Activated effector memory CD4-positive, alpha-beta T cell treated with Interleukin-2 at 50 U/mL for 16 hours (primary cell): Measurements from ENCODE around the gene RPL19.
A peak's percentile ranks its signal among the peaks of the same experiment; 100 is the strongest.
"Not testable (repeated sequence)": the region's sequence is repeated elsewhere in the genome, so short reads cannot be mapped to it uniquely, and the experiment has no call there.

ENCODE experiments used
- DNase-seq: peaks from one replicate; pipeline ENCODE4 v3.0.0-alpha.2; 2020

RPL19 gene

DNA sequence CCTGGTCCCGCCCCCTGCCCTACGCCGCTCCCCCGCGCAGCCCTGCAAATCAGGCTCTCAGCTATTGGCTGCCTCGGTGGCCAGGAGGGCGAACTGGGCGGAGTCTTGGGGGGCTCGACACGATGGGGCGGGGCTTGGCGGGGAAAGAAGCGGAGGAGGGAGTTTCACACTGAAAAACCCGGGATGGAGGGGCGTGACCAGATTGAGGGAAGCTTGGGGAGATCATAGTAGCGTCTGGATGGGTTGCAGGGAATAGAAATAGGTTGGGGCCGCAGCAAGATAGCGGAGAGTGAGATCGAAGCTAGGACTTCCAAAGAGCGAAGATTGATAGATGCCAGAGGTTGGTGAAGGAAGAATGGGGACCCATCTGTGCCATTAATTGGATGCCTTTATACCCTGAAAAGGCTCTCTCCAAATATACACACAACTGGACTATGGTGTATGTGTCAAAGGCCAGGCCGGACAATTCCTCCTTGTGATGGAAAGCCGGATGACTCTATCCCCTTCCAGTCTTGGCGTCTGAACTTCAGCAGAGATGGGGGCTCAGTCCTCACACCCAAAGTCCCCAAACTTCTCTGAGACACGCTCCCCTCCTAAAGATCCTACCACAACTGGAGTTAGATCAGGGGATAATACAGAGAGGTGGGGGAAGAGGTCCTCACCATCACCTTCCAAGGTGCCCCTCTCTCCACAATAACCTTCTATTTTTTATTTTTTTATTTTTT is 26.0 kb downstream of the RPL19 start:
- no peak for DNase-seq

DNA sequence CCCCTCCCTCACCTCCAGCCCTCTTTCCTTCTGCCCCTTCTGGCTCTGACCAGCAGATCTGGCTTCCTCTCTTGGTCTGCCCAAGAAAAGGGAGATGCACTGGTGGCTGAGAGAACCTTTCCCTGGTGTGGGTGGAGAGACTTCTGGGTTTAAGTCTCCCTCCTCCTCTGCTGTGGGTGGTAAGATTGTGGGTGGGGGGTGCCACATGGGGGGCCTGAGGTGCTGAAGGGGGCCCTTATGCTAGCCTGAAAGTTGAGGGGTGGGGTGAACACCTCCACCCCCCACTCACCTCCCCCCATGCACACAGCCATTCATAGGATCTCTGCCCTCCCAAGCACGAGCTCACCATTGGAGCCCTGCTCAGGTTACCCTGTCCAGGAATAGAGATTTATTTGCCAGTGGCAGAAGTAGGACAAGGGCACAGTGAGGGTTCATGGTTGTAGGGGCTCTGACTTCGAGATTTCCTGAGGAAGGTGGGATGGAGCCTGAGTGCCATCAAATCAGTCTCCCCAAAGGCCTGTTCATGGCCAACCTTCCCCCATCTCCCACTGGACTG is 27.4 kb downstream of the RPL19 start:
- DNase-seq: no peak

DNA sequence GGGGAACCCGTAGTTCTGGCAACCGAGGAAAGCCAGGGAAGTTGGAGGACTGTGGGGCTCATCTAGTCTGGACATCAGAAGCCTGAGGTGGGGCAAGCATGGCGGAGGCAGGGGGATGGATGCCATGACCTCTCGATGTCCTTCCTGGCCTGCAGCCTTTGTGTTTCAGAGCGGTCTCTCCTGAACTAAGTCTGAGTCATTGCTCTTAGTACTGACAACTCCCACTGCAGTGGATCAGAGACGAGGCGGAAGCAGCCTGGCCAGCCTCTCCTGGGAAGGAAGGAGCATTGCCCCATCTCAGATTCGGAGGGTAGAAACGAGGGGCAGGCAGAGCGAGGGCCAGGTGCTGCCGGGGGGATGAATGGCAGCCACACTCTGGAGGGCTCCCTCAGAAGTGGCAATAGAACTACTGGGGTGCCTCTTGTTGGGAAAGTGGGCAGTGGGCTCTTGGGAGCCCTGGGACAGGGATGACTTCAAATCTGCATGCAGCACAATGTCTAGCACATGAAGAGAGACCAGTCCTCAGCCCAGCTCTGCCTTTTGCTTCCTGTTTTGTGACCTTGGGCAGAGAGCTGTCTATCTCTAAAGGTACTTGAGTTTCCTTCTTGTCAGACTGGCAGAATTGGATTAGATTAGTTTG is 29.3 kb downstream of the RPL19 start:
- DNase-seq: no peak

DNA sequence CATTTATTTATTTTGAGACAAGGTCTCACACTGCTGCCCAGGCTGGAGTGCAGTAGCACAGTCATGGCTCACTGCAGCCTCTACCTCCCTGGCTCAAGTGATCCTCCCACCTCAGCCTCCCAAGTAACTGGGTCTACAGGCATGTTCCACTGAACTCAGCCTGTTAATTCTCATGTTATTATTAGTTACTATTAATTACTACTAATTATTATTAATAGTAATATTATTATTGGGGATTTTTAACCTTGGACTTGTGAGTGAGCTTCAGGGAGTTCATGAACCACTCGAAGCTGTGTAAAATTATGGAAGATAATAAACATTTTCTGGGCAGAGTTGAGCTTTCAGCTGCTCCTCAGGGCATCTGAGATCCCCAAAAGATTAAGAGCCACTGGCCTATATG is 30.3 kb downstream of the RPL19 start:
- no peak for DNase-seq

DNA sequence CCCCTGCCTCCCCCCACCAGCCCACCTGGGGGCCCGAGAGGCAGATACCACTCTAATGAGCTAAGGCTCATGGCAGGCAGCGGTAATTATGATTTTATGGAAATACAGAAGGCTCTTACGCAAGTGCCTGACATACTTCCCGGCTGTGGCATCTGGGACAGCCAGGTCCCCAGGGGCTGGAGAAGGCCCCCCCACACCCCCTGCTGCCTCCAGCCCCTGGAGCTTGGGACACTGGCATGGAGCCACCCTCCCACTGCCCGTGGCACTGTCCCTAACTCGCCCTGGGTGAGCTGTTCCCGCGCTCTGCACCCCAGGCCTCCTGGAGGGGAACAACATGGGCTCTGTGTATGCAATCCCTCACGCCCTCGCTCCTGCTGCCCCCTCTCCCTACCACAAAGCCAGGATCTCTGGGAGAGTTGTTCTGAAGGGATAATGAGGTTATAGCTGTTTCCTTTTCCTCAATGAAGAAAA is 31.0 kb downstream of the RPL19 start:
- DNase-seq: no peak

DNA sequence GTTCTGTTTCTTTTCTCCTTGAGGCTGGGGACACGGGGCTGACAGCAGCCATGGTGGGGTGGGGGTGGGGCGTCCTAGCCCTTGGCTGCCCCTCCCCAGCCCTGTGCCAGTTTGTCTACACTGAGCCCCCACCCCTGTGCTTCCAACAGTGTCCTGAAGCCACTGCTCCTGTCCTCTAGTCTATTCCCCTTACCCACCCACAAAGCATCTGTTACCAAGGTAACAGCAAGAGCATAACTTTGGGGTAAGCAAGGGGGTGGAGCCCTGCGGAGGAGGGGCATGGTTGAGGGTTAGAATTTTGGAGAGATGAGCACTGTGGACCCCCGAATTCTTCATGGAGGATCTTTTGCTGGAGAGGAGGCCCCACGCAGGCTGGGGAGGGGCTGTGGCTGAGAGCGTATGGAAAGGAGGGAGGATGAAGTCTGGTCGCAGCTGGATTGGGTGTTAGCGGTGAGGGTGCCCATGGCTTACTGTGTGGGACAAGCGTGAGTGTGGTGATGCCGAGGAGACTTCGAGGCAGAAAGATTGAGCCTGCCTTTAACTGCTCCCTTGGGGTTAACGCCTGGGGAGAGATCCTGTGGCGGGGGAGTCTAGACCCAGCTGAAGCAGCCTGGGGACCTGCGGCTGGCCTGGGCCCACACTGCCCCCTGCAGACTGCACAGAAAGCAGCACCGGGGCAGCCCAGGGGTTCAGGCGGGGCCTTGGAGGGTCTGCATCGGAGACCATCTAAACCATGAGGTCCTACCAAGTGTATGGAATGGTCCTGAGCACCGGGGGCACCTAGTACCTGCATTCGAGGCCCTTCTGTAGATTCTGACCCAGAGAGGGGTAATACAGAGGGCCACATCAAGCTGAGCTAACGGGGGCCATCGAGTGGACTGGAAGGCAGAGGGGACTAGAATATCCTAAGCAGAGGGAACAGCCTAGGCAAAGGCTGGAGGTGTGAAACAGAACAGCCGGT is 31.8 kb downstream of the RPL19 start:
- peak; percentile 25 for DNase-seq

DNA sequence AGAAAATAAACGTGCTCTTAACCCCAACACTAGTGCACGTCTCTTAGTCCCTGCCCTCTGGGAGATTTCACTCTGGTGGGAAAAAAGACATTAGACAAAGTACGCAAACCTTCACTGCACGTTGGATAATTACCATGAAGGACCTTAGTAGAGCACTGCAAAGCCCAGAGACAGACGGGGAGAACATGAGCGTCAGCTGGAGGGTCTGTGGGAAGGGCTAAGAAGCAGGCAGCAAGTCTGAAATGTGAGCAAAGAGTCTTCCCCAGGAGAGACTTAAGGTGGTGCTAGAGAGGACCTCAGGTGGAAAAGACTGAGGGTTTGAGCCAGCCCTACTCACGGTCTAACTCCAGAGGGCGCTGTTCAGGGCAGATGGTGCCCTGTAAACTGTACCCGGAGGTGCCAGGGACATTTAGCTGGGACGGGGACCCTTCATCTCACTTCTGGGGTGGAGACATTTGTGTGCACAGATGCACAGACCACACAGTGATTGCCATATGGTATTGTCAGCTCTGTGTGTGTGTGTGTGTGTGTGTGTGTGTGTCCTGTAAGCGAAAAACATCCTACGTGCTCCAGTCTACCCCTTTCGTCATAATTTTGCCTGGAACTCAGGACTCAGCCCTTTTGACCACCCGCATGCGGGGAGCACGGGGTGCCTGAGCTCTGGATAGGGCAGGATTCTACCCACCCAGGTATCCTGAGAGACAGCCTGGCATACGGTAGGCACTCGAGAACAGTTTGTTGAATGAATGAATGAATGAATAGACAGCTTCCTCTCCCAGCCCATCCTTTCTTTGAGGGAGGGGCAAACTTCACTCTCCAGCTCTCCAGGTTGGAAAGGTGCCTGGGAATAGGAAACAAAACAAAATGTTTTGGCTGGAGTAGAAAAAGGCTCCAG is 35.7 kb downstream of the RPL19 start:
- DNase-seq: peak; percentile 21

DNA sequence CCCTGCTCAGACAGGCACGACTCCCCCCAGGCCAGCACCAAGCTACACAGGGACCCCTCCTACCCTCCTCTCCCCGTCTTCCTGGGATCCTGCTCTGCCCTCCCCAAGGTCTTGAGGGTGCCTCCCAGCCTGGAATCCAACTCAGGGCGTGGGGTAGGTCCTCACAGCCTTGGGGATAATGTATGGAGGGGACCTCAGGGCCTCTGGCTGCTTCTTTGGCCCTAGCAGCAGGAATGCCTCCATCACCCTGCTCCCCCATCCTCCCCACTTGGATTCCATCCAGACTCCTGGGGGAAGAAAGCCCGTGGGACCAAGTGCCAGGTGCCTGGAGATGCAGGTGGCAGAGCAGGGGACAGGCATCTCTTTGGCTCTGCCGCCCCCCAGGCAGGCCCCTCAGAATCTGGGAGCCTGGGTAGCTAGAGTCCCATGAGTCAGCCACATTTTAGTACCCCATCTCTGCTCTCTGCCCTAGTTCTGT is 36.4 kb downstream of the RPL19 start:
- no peak for DNase-seq

DNA sequence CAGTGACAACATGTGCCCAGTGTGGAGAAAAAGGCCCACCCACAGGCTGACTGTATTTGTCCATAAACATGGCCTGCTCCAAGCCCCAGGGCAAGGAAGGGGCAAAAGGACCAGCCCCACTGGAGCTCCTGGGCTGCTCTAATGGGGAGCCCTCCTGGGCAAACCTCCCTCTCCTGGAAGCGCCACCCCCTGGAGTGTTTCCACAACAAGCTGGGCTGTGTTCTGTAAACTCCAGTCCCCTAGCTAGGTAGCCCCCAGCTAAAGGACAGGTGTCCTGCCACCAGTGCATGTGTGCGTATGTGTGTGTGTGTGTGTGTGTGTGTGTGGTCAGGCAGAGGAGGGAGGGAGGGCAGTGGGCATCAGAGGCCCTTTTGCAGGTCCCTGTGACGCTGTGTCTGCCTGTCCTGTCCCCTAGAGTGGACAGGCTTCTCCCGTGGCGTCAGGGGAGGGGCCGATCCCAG is 36.9 kb downstream of the RPL19 start:
- no peak for DNase-seq

DNA sequence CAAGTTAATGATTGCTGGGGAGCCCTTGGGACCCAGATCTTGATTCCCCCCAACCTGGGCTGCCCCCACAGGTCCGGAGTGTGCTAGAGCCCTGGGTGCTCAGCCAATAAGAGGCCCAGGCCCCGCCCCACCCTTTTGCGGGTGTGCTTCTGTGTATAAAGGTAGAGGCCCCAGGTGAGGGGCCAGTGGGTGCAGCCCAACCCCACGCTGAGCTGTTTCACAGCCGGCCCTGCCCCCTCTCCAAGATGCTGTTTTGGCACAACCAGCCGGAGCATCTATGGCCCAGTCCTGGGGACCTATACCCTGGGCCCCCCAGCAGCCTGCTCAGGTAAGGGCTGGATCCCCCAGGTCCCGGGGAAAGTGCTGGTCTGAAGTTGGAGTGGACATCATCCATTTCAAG is 37.5 kb downstream of the RPL19 start:
- DNase-seq: no peak

DNA sequence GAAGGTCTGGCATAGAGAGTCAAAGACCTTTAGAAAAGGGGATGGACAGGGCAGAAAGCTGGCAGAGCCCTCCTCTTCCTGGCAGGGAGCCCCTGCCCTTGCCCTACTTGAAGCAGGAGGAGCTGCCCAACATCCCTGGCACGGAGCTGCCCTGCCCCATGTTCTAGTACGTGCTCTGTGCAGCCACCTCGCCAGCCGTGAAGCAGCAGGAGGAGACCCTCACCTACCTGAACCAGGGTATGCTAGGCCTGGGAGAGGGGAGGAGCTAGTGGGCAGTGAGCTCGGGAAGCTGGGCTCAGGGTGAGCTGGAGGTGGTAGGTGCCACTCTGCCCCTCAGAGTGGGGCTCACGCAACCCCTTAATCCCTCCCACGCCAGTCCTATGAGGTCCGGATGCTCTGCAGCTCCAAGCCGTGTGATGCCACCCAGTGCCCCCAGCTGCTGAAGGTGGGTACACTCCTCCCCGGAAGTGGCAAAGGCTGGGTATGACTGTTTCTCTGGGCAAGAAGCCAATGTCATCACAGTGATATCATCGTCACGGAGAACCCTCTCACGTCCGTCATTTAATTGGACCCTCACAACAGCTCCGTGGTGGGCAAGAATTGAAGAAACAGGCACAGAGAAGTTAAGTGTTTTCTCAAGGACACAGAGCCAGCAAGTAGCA is 38.4 kb downstream of the RPL19 start:
- peak; percentile 78 for DNase-seq

DNA sequence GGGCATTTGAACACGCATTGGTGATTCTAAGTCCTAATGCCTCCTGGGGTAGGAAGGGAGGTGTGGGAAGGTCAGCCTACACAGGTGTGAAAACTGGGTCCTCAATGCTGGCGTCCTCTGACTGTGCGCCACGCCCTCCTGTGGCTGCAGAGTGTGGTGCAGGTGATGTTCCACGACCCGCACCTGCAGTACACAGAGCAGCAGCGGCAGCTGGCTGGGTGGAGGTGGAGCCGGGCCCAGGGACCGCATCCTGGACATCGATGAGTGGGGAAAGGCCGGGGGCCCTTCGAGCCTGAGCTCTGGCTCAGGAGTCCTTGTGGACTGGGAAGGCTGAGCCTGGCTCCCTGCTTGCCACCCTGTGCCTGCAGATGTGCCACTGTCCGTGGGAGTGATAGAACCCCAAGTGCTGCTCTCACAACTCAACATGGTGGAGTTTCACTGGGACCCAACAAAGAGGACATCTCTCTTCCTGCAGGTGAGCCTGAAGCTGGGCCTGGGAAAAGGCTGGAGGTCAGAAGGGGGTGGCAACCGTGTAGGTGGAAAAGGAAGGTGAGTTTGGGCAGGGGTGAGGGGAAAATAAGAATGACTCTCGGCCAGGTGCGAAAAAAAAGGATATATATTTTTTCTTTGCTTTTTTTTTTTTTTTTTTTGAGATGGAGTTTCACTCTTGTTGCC is 39.7 kb downstream of the RPL19 start:
- DNase-seq: peak; percentile 63

DNA sequence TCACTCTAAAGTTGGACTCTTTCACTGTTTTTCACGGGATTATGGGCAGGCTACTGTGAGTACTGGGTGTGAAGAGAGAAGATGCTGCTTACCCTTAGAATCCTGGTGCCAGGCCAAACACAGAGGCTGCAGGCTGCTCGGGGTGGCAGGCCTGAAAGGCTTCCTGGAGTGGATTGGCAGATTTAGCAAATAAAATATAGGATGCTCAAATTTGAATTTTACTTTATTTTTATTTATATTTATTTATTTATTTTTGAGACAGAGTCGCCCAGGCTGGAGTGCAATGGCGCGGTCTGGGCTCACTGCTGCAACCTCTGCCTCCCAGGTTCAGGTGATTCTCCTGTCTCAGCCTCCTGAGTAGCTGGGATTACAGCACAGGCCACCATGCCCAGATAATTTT is 40.5 kb downstream of the RPL19 start:
- no peak for DNase-seq

DNA sequence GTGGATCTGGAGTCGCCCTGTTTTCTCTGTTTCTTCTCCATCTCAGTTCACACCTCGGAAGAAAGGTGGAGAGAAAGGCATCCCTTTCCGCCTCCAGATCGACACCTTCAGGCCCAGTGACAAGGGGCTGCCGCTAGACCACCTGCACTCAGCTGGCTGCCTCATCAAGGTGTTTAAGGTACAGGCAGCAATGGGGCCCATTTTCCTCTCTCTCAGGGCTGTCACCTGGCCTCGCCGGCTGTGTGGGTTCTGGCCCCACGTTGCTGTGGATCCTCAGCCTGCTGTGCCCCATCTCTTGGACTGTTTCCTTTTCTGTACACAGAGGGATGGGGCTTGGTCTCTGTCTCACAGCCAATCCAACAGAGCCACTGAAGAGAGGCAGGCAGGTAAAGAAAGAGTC is 43.1 kb downstream of the RPL19 start:
- no peak for DNase-seq

DNA sequence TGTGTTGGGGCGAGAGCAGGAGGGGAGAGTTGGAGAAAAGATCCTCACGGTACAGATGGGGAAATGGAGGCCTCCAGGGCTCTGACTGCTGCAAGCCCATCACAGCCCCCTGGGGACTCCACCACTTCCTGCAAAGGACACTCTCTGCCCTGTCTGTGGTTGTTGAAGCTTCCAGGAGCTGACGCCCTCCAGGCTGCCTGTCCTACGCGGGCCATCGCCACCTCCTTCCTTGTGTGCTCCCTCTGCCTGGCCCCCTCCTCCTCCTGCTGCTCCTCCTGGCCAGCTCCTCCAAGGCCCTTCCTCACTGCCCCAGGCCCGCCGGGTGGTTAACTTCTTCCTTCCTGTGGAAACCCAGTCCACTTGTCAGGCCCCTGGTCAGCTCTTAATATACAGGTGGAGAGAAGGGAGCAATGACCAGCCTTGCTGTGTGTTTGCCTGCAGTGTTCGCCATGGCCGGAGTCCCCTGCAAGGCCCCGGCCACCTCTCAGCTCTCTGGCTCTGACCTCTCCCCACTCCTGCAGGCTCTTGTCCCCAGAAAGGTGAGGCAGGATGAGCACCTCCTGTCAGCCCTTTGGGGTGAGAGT is 44.0 kb downstream of the RPL19 start:
- no peak for DNase-seq

DNA sequence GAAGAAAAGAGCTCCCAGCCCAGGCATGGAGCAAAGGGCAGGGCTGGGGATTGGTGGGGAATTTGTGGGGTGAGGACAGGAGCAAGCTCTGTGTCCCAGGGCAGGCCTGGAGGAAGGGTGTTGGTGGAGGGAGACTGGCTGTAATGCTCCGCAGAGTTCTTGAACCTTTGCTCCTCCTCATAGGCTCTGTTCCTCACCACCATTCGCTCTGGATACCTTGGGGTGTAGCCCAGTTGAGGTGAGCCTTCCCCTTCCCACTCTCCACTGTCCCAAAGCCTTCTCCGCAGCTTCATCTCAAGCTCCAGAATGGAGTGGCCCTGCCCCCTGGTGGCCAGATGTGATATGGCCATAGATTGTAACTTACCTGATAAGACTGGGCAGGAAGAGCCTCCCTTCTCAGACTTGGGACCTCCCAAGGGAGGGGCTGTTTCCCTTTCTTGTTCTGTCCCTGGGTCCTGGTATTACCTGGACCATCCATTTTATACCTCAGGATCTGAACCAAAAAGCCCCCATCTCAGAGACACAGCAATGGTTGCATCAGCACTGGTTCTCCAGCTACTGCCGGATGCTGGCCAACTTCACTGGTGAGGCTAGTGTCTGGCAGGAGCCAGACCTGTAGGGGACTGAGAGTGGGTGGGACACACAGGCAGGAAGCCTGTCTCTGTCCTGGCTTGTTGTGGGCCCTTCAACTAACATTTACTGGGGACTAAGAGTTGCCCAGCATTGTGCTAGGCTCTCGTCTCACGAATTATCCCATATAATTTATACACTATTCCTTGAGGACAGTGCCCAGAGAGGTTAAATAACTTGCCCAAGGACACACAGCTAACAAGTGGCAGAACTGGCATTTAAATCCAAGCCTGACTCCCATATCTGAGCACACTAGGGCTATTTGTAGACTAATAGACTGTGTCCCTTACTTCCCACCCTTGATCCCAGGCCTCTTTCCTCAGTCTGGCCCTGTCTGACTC is 44.8 kb downstream of the RPL19 start:
- DNase-seq: peak; percentile 72

DNA sequence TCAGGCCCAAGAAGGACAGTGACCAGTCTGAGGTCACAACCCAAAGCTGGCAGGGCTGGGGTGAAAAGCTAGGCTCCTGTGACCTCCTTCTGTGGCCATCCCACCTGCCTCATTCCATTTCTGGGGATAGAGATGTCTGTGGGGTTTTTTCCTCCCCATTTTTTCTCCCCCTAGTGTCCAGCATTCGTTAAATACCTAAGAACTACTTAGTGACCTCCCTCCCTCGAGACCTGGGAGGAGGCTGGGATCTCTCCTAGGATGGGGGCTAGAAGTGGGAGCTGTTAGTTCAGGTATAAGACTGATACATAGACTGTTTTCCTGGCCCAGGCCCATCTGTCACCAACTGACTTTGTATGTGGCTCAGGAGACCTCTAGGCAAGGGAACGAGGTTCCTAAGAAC is 46.2 kb downstream of the RPL19 start:
- no peak for DNase-seq

DNA sequence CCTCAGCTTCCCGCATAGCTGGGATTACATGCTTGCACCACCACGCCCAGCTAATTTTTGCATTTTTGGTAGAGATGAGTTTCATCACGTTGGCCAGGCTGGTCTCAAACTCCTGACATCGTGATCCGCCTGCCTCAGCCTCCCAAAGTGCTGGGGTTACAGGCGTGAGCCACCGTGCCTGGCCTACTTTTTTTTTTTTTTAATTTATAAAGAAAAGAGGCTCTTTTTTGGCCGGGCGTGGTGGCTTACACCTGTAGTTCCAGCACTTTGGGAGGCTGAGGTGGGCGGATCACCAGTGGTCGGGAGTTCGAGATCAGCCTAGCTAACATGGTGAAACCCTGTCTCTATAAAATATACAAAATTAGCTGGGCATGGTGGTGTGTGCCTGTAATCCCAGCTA is 50.0 kb downstream of the RPL19 start:
- DNase-seq: not testable (repeated sequence)

DNA sequence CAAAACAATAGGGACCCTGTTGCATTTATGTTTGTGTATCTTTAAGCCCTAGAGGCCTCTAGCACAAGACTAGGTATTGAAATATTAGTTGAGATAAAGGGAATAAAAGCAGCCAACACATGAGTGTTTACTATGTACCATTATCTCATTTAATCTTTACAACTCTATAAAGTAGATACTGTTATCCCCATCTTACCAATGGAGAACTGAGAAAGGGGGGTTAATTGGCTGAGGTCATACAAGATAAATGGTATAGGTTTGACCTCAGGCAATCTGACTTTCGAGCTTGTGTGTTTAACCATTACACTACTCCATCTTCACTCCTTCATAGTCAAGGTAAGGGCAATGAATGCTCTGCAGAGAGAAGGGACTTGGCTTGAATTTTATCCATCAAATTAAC is 51.9 kb downstream of the RPL19 start:
- DNase-seq: no peak
